Endothelial cell (in vitro differentiated cells): ENCODE data around the gene ARHGEF28. TPM values are rescaled to one million over a fixed set of nuclear protein-coding genes. Genes with fewer than 3 reads are reported as not detected.

Experiments
- DNase-seq: peaks from one replicate; pipeline ENCODE4 v3.0.0; 2021; ENCODE audit warnings: low spot score
- H3K27ac Mint-ChIP-seq: one replicate; pipeline ENCODE4 v1.8.0; 2021; ENCODE audit warnings: mixed read lengths, inconsistent platforms; ENCODE audit not compliant: unreplicated experiment
- H3K27me3 Mint-ChIP-seq: one replicate; pipeline ENCODE4 v1.8.0; 2021; ENCODE audit warnings: mild to moderate bottlenecking, moderate library complexity, mixed read lengths, inconsistent platforms; ENCODE audit not compliant: unreplicated experiment
- H3K36me3 Mint-ChIP-seq: one replicate; pipeline ENCODE4 v1.8.0; 2021; ENCODE audit warnings: mild to moderate bottlenecking, low read depth, mixed read lengths, inconsistent platforms; ENCODE audit not compliant: unreplicated experiment
- H3K4me1 Mint-ChIP-seq: one replicate; pipeline ENCODE4 v1.8.0; 2021; ENCODE audit warnings: mild to moderate bottlenecking, mixed read lengths, inconsistent platforms; ENCODE audit not compliant: unreplicated experiment
- H3K4me3 Mint-ChIP-seq: one replicate; pipeline ENCODE4 v1.8.0; 2021; ENCODE audit warnings: mild to moderate bottlenecking, mixed read lengths, inconsistent platforms; ENCODE audit not compliant: unreplicated experiment
- H3K9me3 Mint-ChIP-seq: one replicate; pipeline ENCODE4 v1.8.0; 2021; ENCODE audit warnings: mixed read lengths, inconsistent platforms; ENCODE audit not compliant: unreplicated experiment
- CTCF ChIP-seq: fragments of 200-600 bp; sonication (generic); IDR thresholded peaks from one replicate; pipeline ENCODE4 v1.5.0; 2021; ENCODE audit warnings: antibody characterized with exemption; ENCODE audit not compliant: unreplicated experiment
- total RNA-seq: library from RNA; stranded (reverse); fragmentation: NEBNext Ultra II Directional; extraction: Animal tissue kit (Norgen Biotek cat#: 25700); gene quantifications from one replicate; pipeline ENCODE4 v1.2.1, GENCODE V29; 2021; ENCODE audit not compliant: unreplicated experiment

The ARHGEF28 gene
- total RNA-seq, 1 donor from 2014 or later, result 1.5 TPM

- TF ChIP-seq CTCF, result no peak
- DNase-seq, result no peak
- Mint-ChIP-seq H3K9me3 (no peaks in the 10 kb centered on the region), H3K4me1 (peaks cover 4% of the 10 kb centered on the region), H3K27me3 (no peaks in the 10 kb centered on the region), H3K4me3 (no peak overlapping the region), H3K27ac (no peak overlapping the region), H3K36me3 (no peaks in the 10 kb centered on the region)
These were observed 28.9 kb downstream of the ARHGEF28 start for GRCh38 chr5:73654819-73655318.

- no peak overlapping the region for H3K4me3 Mint-ChIP-seq
- H3K27ac Mint-ChIP-seq, result no peak overlapping the region
- no peak for DNase-seq
- H3K9me3 Mint-ChIP-seq, result no peaks in the 10 kb centered on the region
- no peaks in the 10 kb centered on the region for H3K27me3 Mint-ChIP-seq
- peaks cover 4% of the 10 kb centered on the region for H3K4me1 Mint-ChIP-seq
- TF ChIP-seq CTCF, result no peak
- H3K36me3 Mint-ChIP-seq, result no peaks in the 10 kb centered on the region
These were observed 29.6 kb downstream of the ARHGEF28 start for GRCh38 chr5:73655521-73656160.

GRCh38 chr5:73661753-73662152, 35.8 kb downstream of the ARHGEF28 start:
- H3K27ac Mint-ChIP-seq, result no peak overlapping the region
- H3K9me3 Mint-ChIP-seq, result no peaks in the 10 kb centered on the region
- no peaks in the 10 kb centered on the region for H3K36me3 Mint-ChIP-seq
- no peak overlapping the region for H3K4me3 Mint-ChIP-seq
- no peak for DNase-seq
- no peaks in the 10 kb centered on the region for H3K4me1 Mint-ChIP-seq
- peaks cover 1% of the 10 kb centered on the region for H3K27me3 Mint-ChIP-seq
- TF ChIP-seq CTCF, result no peak

GRCh38 chr5:73663161-73663859, 37.3 kb downstream of the ARHGEF28 start:
- Mint-ChIP-seq H3K27me3 (peaks cover 1% of the 10 kb centered on the region), H3K4me1 (no peaks in the 10 kb centered on the region), H3K27ac (no peak overlapping the region), H3K4me3 (no peak overlapping the region), H3K9me3 (no peaks in the 10 kb centered on the region), H3K36me3 (no peaks in the 10 kb centered on the region)
- TF ChIP-seq CTCF, result no peak
- no peak for DNase-seq

GRCh38 chr5:73663860-73664240, 37.9 kb downstream of the ARHGEF28 start:
- H3K4me3 Mint-ChIP-seq, result no peak overlapping the region
- TF ChIP-seq CTCF, result no peak
- H3K27me3 Mint-ChIP-seq, result peaks cover 1% of the 10 kb centered on the region
- no peak overlapping the region for H3K27ac Mint-ChIP-seq
- H3K4me1 Mint-ChIP-seq, result no peaks in the 10 kb centered on the region
- no peaks in the 10 kb centered on the region for H3K36me3 Mint-ChIP-seq
- no peak for DNase-seq
- H3K9me3 Mint-ChIP-seq, result no peaks in the 10 kb centered on the region
